Spleen (tissue), 11 donors: ENCODE data around the gene UBE2E2. TPM values are rescaled to one million over a fixed set of nuclear protein-coding genes. Genes with fewer than 3 reads are reported as not detected.

Experiments
- DNase-seq: peaks from one replicate; pipeline ENCODE4 v3.0.0-alpha.2; 2020
- H3K27ac ChIP-seq, 8 donors: fragments of 200-600 bp; sonication (generic) in 7 of 8; 1 replicate in 4 of 8; 2 replicates in 4 of 8; pipeline versions ENCODE4 v1.5.0 to v1.8.0; 2016 to 2021; ENCODE audit warnings: inconsistent platforms in 4 of 8, mild to moderate bottlenecking in 4 of 8, moderate library complexity in 1 of 8
- H3K27me3 ChIP-seq, 7 donors: fragments of 200-600 bp; sonication (generic) in 6 of 7; replicated peaks in 1 of 7; 1 replicate in 4 of 7; 2 replicates in 3 of 7; pipeline versions ENCODE4 v1.5.0 to v1.8.0; 2016 to 2021; ENCODE audit warnings: inconsistent platforms in 3 of 7, mild to moderate bottlenecking in 1 of 7
- H3K36me3 ChIP-seq, 6 donors: fragments of 200-600 bp; sonication (generic) in 5 of 6; 1 replicate in 4 of 6; 2 replicates in 2 of 6; pipeline versions ENCODE4 v1.5.0 to v1.8.0; 2016 to 2021; ENCODE audit warnings: inconsistent platforms in 2 of 6
- H3K4me1 ChIP-seq, 6 donors: fragments of 200-600 bp; sonication (generic) in 5 of 6; 1 replicate in 3 of 6; 2 replicates in 3 of 6; pipeline versions ENCODE4 v1.5.0 to v1.8.0; 2016 to 2021; ENCODE audit warnings: inconsistent platforms in 3 of 6
- H3K4me3 ChIP-seq, 8 donors: fragments of 200-600 bp; sonication (generic) in 7 of 8; 1 replicate in 4 of 8; 2 replicates in 4 of 8; pipeline versions ENCODE4 v1.5.0 to v1.8.0; 2016 to 2021; ENCODE audit warnings: inconsistent platforms in 4 of 8, mild to moderate bottlenecking in 4 of 8, moderate library complexity in 2 of 8
- H3K9me3 ChIP-seq, 8 donors: fragments of 200-600 bp; sonication (generic) in 7 of 8; 1 replicate in 4 of 8; 2 replicates in 4 of 8; pipeline versions ENCODE4 v1.5.0 to v1.8.0; 2016 to 2021; ENCODE audit warnings: inconsistent platforms in 4 of 8
- CTCF ChIP-seq, 11 experiments: fragments of 200-600 bp in 7 of 11; fragments of 450-650 bp in 4 of 11; sonication (generic) in 4 of 11; IDR thresholded peaks in 8 of 11; conservative IDR thresholded peaks in 3 of 11; 1 replicate in 7 of 11; 2 replicates in 4 of 11; pipeline versions ENCODE4 v1.4.0 to v1.8.0; 2016 to 2021; ENCODE audit warnings: antibody characterized with exemption in 11 of 11, inconsistent platforms in 4 of 11, mild to moderate bottlenecking in 1 of 11
- POLR2A ChIP-seq, 3 donors: fragments of 450-650 bp; IDR thresholded peaks; one replicate each; pipeline ENCODE4 v1.5.1; 2017; ENCODE audit warnings: antibody characterized with exemption in 3 of 3, mild to moderate bottlenecking in 1 of 3
- POLR2AphosphoS5 ChIP-seq, 3 donors: sonication (generic); formaldehyde crosslinking; IDR thresholded peaks; one replicate each; pipeline ENCODE4 v1.5.1; 2017; ENCODE audit warnings: antibody characterized with exemption in 3 of 3
- WGBS, 5 donors: extraction: QIAGEN DNeasy Blood & Tissue Kit in 3 of 5; methylation state at CpG; one replicate each; pipeline versions ENCODE4 v1.1.5 to v1.1.7; 2013 to 2018; 5-methylcytosine and 5-hydroxymethylcytosine counted together
- intact Hi-C: fragments of 100-400 bp; cut with DNase I; formaldehyde crosslinking; loops from one replicate; pipeline ENCODE4 v1.15.0; 2023; ENCODE audit warnings: low total_unique reads
- polyA plus RNA-seq, 3 donors: library from polyadenylated mRNA; stranded (reverse); fragments of 200-250 nt; gene quantifications; one replicate each; pipeline ENCODE4 v1.2.1, GENCODE V29; 2013
- total RNA-seq, 7 donors: library from RNA; depleted of rRNA in 3 of 7; stranded (reverse); fragments of >200 nt in 3 of 7; fragmentation: NEBNext Ultra II Directional in 4 of 7; extraction: Animal tissue kit (Norgen Biotek cat#: 25700) in 4 of 7; gene quantifications; one replicate each; pipeline versions ENCODE4 v1.1.0 to v1.2.1, GENCODE V29; 2016 to 2021
- donor health status: healthy with polysubstance abuse.
- donor health status: DM: no; HTN: no; CAD: no; lungs with moderate emphysema.
- donor health status: DM: no; HTN: no; CAD: no.
- donor health status: Bipolar disorder and iron deficiency.
- donor health status: healthy.
- donor health status: DM: no; HTN: no; CAD: no.
- donor health status: DM: yes; HTN: yes; CAD: no.

UBE2E2 gene
- total and polyA plus RNA-seq, 10 donors: 27.9 to 87.6 (median 41.2) TPM

GRCh38 chr3:23325466-23326065 is 122.4 kb downstream of the UBE2E2 start:
- no peak overlapping the region for H3K27ac ChIP-seq
- DNase-seq: no peak
- H3K36me3 ChIP-seq: no peaks in the 10 kb centered on the region
- TF ChIP-seq CTCF (IDR thresholded peaks at IDR 0.05 in 8 of 11, conservative IDR thresholded peaks at IDR 0.05 in 3 of 11): no peak
- TF ChIP-seq POLR2AphosphoS5 (IDR thresholded peaks at IDR 0.05): no peak
- TF ChIP-seq POLR2A (IDR thresholded peaks at IDR 0.05): no peak
- 72 to 82% (median 81%) methylated on average over 4 of the region's 4 CpGs for WGBS, 5 donors
- no peaks in the 10 kb centered on the region for H3K9me3 ChIP-seq
- H3K4me1 ChIP-seq: peaks cover 8 to 46% (median 25%) of the 10 kb centered on the region in 6 donors
- H3K4me3 ChIP-seq: no peak overlapping the region
- intact Hi-C loops: no loop called here
- H3K27me3 ChIP-seq: no peaks in the 10 kb centered on the region

GRCh38 chr3:23329471-23330105 is 126.5 kb downstream of the UBE2E2 start:
- no peak for DNase-seq
- 72 to 86% (median 77%) methylated on average over 6 of the region's 6 CpGs for WGBS, 5 donors
- H3K27ac ChIP-seq: no peak overlapping the region
- peaks cover 7 to 31% (median 14%) of the 10 kb centered on the region in 6 donors for H3K4me1 ChIP-seq
- no peaks in the 10 kb centered on the region for H3K9me3 ChIP-seq
- TF ChIP-seq CTCF (IDR thresholded peaks at IDR 0.05 in 8 of 11, conservative IDR thresholded peaks at IDR 0.05 in 3 of 11) (no peak), POLR2A (IDR thresholded peaks at IDR 0.05) (no peak), POLR2AphosphoS5 (IDR thresholded peaks at IDR 0.05) (no peak)
- intact Hi-C loops: no loop called here
- no peak overlapping the region for H3K4me3 ChIP-seq
- H3K36me3 ChIP-seq: no peaks in the 10 kb centered on the region
- H3K27me3 ChIP-seq: no peaks in the 10 kb centered on the region

- 87 to 100% (median 93%) methylated on average over 1 of the region's 1 CpG for WGBS, 5 donors
- no peak overlapping the region for H3K27ac ChIP-seq
These were observed 127.4 kb downstream of the UBE2E2 start for GRCh38 chr3:23330568-23330967.

More at GRCh38 chr3:23330568-23330967, 127.4 kb downstream of the UBE2E2 start:
- H3K36me3 ChIP-seq: no peaks in the 10 kb centered on the region
- H3K9me3 ChIP-seq: no peaks in the 10 kb centered on the region
- H3K4me1 ChIP-seq: peaks cover 0 to 22% (median 5%) of the 10 kb centered on the region in 6 donors
- H3K27me3 ChIP-seq: no peaks in the 10 kb centered on the region
- DNase-seq: no peak
- intact Hi-C loops: no loop called here
- no peak overlapping the region for H3K4me3 ChIP-seq
- TF ChIP-seq POLR2AphosphoS5 (IDR thresholded peaks at IDR 0.05) (no peak), POLR2A (IDR thresholded peaks at IDR 0.05) (no peak), CTCF (IDR thresholded peaks at IDR 0.05 in 8 of 11, conservative IDR thresholded peaks at IDR 0.05 in 3 of 11) (no peak)
